Fibroblast of skin of left quadriceps (primary cell): ENCODE data around the gene NTRK3.
"Not testable (repeated sequence)": the region's sequence is repeated elsewhere in the genome, so short reads cannot be mapped to it uniquely, and the experiment has no call there.

ENCODE experiments used
- DNase-seq, 2 experiments: peaks; one replicate each; pipeline ENCODE4 v3.0.0-alpha.2; 2013; ENCODE audit warnings: low read depth in 2 of 2

Gene NTRK3

DNA sequence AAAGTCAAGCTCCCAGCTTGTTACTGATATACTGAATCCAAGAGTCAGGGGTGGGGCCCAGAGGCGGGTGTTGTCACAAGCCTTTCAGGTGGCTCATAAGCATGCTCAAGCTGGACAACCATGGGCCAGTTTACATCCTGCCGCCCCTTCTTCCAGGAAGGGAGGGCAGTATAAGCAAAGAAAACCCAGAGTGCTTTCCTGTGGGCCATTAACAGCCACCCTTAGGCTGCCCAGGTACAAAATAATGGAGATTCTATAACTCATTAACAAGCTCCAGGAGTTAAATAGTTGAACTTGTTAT lies 183.2 kb downstream of the NTRK3 start:
- DNase-seq = no peak

DNA sequence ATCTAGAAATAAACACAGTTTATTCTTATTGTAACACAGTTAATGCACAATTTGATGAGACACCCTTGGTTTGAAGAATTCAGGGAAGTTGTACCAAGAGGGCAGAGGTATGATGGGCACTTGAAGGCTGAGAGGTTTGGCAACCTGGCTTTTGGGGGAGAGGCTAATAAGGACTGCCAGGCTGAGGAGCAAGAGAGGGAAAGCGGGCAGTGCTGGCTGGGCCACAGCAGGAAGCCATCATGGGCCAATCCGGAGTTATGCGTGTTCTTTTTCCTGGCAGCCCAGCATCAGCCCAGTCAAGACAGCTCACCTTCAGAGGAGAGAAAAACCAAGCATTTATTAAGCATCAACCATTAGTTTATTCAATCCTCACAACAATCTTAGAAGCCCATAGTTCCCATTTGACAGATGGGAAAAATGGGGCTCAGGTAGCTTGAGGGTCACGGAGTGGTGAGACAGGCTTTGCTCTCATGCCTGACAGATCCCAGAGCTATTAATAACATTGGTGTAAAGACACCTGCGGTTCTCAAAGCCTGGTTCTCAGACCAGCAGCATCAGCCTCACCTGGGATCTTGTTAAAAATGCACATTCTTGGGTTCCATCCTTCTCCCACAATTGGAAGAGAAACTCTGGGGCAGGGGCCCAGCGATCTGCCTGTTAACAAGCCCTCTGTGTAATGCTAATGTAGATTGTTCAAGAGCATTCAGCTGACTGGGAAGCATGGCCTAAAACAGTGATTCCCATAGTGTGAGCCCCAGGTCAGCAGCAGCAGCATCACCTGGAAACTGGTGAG lies 183.7 kb downstream of the NTRK3 start:
- DNase-seq = no peak

DNA sequence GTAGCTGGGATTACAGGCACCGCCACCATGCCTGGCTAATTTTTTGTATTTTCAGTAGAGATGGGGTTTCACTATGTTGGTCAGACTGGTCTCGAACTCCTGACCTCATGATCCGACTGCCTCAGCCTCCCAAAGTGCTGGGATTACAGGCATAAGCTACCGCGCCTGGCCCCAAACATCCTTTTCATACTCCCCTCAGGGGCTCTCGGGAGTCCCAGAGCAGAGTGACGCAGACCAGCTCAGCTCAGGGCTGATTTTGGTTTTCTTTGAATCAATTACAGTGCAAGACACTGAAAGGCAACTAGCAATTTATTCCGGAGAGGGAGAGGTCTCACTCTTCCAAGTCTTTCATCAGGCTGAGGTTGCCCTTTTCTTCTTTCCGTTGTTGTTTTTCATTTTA lies 184.4 kb downstream of the NTRK3 start:
- DNase-seq = not testable (repeated sequence)

DNA sequence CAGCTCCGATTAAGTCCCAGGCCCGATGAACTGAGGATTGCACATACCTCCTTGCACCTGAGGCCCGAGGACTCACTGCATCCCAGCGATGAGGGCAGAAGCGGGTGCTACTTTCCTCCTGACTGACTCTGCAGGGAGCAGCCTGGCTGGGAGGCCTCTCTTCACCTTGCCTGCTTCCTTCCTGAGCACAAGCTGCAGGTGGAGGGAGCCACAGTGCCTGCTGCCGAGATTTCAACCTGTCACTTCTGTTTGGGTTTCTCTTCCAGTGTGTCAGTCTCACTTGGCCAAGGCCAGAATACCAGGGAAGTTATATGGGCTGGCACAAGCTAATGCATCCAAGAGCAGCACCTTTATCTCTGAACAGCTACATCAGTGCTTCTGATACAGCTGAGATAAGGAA lies 185.4 kb downstream of the NTRK3 start:
- DNase-seq = no peak

DNA sequence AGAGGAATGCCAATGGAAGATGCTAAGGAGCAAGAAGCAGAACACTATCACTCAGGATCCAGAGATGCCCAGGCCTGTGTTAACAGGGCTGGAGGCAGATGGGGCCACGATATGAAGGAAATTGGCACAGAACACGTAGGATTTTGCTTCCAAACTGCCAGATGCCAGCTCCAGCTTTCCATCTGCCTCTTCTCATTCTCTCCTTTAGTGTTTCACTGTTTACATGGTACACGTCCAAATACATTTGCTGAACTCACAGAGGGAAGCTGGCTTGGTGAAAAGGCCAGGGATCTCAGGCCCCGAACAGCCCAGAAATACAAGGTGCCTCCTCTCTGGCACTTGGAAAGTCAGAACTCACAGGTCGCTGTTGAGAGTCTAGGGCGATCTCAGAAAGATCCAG lies 187.0 kb downstream of the NTRK3 start:
- DNase-seq = no peak

DNA sequence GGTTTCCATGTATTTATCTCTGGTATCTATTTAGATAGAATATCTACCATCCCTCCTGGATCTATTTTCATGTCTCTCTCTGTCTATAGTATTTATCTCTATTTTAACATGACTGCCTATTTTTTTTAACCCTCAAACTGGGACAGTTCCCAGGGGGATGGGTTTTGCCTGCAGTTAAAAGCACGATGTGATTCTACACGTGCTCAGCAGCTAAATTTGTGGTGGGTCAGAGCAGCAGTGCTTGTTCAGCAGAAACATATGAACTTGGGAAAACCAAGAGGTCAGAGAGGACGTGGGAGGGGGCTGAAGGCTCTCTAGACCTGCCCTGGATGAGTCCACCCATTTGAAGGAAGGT lies 189.2 kb downstream of the NTRK3 start:
- no peak for DNase-seq

DNA sequence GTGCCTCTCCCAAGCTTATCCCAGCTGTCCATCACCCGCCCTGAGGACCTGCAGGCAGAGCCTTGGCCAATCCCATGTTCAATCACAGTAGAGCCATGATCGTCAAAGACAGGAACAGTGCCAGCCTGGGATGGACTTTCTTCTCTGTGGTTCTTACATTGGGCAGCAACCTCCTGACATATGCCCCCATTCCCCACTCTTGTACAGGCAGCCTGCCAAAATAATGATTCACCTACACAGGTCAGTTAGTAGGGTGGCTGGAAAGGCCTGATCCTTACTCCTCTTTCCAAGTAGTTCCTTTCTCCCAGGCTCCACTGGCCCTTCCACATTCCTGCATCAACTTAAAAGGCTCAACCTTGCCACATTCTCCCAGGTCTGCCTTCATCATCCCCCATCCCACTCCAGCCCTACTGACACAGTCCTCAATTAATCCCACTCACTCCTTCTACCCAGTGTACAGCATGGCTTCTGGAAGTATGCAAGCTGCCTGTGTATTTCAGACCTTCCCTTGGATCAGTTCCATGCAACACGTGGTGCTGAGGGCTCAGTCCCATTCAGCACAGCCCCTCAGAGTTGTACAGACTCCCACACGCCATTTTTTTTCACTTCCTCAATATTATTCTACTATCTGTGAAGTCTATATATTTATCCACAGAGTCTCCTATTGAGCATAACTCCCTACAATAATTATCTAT lies 189.8 kb downstream of the NTRK3 start:
- DNase-seq = no peak

DNA sequence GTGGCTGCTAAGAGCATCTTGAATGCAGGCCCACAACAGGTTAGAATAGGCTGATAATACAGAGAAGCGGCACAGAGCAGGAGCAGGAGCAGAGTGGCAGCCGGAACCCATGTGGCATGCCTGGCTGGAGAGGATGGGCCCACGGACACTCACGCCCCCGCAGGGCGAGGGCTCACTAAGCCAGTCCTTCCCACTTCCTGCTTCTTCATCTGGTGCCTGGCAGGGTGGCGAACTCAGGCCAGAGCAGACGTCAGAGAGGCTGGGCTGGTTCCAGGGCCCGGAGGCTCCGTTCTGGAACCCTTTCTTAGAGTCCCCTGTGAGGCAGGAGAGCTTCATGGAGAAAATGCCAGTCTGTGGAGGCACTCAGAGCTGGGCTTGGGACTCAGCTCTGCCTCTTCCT lies 195.1 kb downstream of the NTRK3 start:
- DNase-seq = no peak

DNA sequence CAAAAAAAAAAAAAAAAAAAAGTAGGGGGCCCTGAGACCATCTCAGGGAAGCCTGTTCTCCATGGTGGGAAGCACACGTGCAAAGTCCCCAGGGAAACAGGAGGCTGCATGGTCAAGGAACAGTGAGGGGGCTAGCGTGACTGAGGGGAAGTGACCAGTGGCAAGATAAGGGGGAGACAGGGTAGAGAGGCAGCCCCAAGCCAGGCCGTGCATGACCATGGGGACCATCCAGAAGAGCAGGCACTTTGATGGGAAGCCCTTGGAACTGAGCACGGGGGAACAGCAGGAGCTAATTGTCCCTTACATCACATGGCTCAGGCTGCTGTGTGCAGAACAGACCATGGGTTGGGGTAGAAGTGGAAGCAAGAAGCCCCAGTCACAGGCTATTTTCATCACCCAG lies 196.2 kb downstream of the NTRK3 start:
- no peak for DNase-seq

DNA sequence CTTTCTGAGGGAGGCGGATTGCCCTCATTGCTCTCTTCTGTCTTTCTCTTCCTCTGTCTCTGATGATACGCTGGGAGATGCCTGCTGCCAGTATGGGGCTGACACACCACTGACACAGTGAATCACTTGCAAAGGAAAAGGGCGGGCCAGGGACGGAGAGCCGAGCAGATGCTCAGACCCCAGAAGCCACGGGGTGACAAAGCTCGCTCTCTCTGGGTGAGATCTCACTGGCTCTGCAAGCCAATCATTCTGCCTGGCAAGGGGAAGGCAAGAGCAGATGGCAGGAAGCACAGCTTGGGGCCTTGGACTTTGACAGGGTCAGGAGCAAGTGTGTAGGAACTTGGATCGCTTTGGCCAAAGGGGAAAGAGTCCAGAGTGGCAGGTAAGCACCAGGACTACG lies 198.7 kb downstream of the NTRK3 start:
- no peak for DNase-seq

DNA sequence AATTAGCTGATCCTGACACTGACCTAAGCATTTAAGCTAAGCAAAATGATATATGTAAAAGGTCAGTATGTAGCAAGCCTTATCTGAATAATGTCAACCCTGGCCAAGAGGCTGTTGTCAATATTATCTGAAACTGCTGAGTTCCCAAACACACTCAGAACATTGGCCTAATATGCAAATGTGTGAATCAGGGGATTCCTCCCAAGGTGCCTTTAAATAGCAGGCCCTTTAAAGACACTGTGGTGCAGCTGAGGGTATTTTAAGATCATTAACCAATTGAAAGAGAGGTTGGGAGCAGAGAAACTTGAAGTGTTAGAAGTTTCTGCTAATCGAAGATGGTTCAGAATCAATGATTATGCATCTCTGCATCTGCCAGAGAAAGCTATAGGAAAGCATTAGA lies 207.0 kb downstream of the NTRK3 start:
- no peak for DNase-seq

DNA sequence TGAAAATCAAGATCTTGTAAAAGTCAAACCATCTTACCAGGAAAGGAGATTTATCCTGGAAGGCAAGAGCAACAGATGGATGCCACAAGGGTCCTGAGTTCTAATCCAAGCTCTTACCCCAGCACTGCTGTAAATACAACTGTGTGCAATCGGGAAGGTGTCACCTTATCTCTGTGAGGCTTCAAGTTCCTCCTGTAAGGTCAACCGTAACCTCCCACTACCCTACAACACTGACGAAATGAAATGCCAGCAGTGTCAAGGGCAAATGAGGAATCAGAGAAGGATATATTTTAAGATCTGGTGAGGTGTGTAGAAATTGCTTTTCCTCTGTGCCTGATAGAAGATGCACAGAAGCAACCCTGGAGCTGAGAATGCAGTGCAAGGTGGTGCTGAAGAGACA lies 207.8 kb downstream of the NTRK3 start:
- DNase-seq = no peak

DNA sequence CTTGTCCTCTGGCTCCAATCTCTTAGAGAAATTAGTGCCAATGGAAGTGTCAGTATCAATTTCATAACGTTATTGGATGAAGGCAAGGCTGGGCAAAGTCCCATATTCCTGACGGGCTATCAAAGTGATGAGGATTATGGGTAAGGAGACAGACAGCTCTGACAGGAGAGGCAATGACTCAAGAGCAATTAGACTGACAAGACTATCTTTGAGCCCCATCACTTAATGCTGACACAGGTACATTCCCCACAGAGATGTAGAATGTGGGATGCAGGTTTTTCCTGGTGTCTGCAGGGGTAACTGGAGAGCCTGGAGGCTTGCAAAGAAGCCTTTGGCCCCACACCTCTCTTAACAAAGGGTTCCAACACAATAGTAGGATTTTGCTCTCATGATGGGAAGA lies 208.3 kb downstream of the NTRK3 start:
- DNase-seq = no peak

DNA sequence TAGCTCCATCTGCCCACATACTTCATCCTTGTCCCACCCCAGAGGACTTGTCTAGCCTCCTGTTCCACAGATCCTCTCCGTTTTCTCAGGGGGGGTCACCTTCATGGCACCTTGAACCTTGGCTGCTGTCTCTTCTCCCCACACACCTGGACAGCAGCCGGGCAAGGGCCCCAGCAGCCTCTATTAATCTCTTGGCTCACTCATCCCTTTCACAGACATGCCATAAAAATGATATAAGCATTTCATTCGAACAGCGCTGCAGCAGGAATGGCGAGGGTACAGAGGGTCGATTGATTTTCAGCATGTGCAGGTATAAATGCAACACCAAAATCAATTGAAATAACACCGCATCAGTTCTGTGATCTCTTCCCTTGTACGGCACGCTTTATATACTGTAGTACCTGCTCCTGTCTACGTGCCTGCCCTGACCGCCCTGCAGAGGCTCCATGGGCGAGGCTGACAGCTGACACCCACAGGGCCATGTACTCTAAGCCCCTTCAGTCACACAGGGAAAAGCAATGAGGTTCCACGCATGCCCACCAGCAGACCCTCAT lies 209.9 kb downstream of the NTRK3 start:
- DNase-seq = no peak

DNA sequence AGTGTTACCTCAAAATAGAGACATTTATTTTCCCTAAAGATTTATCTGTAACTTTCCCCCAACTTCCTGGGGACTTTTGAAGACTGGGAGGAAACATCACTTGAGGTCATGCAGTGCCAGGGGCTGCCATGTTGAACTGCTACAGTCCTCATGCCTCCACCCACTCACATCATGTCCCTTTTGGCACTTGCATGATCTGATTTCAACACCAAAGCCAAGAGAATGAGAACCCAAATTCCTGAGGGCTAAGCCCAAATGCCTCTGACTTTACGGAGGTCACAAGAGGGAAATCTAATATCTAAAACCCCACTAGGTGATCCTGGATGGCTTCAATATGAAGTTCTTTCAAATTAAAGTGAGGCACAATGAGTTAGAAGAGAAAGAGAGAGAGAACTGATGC lies 213.1 kb downstream of the NTRK3 start:
- DNase-seq = no peak

DNA sequence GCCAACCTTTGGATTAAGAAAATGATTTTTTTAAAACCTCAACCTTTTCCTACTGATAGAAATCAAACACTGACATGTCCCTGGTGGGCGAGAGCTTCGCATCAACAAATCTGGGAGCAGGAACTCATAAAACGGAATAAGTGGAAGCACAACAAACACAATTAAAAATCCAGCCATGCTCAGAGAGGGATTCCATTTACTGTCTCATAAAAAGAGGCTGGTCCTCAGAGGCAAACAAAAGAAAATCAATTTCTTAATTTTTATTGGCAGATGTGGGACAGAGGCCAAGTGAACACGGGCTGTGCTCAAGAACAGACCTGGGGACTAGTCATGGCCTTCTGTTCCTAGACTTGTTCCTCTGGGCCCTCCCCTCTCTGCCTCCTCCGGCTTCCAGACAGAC lies 214.5 kb downstream of the NTRK3 start:
- DNase-seq = no peak

DNA sequence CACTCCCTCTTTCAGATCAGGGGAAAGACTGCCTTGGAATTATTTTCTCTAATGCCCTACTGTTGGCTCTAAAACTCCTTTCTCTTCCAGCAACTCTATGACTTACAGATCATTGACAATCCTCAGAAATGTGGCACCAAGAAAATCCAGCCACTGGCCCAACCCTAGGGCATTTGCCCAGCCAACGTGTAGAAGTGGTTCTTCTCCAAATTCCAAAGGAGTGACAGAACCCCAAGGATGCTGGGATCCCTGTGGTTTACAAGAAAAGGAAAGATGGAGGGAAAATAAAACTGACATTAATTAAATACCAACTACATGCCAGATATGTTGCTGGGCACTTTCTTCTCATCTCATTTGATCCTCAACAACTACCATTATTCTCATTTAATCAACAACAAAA lies 216.0 kb downstream of the NTRK3 start:
- no peak for DNase-seq

DNA sequence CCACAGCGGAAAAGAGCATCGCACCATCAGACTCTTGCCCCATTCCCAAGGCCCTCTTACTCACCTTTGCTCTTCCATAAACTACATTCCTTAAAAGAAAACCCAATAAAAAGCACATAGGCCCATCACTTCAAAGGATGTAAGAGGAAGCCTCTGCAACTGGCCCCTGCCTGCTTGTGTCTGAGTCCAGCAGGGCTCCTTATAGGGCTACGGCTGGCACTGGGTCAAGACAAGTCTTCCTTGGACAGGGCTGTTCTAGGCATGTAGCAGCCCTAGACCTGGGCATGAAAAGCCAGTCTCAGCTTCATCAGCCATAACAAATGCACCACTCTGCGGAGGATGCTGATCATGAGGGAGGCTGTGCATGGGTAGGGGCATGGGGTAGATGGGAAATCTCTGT lies 218.3 kb downstream of the NTRK3 start:
- DNase-seq = no peak

DNA sequence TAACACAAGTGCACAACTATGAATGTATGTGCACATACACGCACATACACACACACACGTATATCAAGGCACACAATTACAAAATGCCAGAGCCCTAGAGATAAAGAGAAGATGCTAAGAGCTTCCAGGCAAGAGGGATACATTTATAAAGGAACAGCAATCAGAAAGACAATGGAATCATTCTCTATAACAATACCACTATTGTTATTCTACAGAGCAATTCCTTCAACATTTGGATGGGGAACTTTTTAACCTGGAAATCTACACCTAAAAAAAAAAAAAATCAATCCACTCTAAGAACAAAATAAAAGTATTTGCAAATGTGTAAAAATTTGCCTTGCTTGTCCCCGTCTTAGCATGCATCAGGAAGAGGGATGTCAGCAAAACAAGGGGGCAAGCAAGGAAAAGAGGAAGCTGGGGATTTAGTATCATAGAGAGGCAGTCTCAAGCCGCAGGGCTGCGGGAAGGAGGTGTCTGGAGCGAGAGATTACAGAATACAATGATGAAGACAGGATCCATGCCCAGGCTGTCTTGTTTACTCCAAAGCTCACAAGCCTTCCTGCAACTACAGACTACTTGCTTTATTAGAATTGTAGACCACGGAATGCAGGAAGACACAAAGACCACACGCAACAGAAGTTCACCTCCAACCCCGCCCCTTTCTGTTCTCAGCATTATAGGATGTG lies 220.2 kb downstream of the NTRK3 start:
- no peak for DNase-seq

DNA sequence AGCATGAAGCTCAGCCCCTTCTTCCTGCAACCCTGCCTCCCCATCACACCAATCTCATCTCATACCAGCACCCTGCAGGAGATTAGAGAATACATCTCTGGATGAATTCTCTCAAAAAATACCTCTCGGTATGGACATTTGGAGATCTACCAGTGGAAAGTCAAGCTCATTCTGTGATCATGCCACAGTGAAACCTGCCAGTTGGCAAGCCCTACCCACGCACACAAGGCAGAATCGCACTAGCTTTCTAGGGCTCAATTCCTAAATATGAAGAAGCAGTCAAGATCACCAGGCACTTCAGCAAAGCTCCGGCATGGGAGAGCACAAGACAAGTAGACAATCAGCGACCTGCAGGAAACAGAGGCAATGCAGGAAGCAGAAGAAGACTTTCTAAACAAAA lies 221.2 kb downstream of the NTRK3 start:
- DNase-seq = no peak

DNA sequence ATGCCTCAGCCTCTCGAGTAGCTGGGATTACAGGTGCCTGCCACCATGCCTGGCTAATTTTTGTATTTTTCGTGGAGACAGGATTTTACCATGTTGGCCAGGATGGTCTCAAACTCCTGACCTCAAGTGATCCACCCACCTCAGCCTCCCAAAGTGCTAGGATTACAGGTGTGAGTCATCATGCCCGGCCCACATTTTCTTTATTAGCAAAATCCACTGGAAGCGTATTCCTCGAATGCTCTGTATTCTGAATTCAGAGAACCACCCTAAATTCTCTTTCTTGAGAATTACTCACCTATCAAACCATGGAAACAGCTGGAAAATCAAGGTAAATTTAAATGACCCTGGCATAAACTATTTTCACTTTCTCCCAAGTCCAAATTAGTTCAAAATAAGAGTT lies 223.1 kb downstream of the NTRK3 start:
- not testable (repeated sequence) for DNase-seq

DNA sequence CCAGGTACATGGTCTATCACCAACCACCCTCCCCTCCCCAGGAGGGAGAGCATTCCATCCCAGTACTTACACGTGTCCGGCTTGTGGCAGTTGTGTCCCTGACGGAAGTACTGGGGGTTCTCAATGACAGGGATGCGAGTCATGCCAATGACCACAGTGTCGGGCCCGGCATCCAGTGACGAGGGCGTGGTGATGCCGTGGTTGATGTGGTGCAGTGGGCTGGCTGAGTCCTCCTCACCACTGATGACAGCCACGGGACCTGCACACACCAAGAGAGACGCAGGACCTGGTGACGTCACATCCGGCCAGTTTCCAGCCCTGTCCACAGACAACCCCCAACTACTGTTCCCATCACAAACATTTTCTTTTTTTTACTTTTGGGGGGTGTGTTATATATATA lies 223.8 kb downstream of the NTRK3 start:
- no peak for DNase-seq

DNA sequence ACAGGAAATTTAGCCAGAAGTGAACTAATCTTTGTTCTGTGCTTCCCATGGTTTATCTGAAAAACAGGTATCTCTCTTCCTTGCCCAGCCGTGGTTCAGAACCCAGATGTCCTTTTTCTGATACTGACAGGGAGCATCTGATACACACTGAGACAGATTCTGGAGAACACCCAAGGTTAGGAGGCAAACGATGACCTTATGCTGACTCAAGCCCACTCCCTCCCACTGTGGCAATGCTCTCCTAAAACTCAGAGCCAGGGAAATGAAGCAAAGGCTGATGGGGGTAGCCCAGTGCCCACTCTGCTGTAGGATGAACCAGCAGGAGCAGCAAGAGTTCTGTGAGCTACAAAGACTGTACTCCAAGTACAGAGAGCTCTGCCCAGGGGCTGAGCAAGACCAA lies 225.1 kb downstream of the NTRK3 start:
- no peak for DNase-seq
